ENCODE measurements around the gene UNK. TPM values are rescaled to one million over a fixed set of nuclear protein-coding genes. Genes with fewer than 3 reads are reported as not detected.

The UNK gene
- total and polyA plus RNA-seq, 2 experiments from 2014 or later: 22.3 to 26.7 TPM

DNA sequence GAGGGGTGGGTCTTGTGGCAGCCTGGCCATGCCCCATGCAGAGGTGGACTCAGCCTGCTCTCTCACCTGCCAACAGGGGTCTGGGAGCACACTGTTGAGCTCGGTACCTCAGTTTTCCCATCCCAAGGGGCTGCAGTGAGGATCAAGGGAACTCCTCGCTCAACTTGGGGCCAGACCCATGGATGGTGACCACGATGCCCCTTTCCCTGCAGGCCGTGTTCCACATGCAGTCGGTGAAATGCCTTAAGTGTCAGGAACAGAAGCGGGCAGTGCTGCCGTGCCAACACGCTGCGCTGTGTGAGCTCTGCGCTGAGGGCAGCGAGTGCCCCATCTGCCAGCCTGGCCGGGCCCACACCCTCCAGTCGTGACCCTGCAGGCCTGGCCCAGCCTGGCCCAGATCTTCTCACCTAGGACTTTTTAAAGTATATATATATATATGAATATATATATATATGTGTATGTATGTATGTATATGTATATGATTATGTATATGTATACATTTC, 39.5 kb downstream of the UNK start:
- no peak overlapping the region for H2AFZ ChIP-seq
- peaks cover 27% of the 10 kb centered on the region for H3K4me1 ChIP-seq (ENCODE audit: insufficient read depth)
- 98% methylated on average over 13 of the region's 13 CpGs for WGBS (ENCODE audit: low lambda C conversion rate, missing lambda C conversion rate)
- no peaks in the 10 kb centered on the region for H3K27me3 ChIP-seq
- no peak overlapping the region for H3K4me3 ChIP-seq
- no peaks in the 10 kb centered on the region for H3K79me2 ChIP-seq
- TF ChIP-seq EZH2 (IDR thresholded peaks at IDR 0.05; ENCODE audit: borderline replicate concordance): no peak
- TF ChIP-seq, protein P1, sequence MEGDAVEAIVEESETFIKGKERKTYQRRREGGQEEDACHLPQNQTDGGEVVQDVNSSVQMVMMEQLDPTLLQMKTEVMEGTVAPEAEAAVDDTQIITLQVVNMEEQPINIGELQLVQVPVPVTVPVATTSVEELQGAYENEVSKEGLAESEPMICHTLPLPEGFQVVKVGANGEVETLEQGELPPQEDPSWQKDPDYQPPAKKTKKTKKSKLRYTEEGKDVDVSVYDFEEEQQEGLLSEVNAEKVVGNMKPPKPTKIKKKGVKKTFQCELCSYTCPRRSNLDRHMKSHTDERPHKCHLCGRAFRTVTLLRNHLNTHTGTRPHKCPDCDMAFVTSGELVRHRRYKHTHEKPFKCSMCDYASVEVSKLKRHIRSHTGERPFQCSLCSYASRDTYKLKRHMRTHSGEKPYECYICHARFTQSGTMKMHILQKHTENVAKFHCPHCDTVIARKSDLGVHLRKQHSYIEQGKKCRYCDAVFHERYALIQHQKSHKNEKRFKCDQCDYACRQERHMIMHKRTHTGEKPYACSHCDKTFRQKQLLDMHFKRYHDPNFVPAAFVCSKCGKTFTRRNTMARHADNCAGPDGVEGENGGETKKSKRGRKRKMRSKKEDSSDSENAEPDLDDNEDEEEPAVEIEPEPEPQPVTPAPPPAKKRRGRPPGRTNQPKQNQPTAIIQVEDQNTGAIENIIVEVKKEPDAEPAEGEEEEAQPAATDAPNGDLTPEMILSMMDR (IDR thresholded peaks at IDR 0.05; ENCODE audit: poor library complexity): no peak
- no peak for TF ChIP-seq EZH2phosphoT487 (IDR thresholded peaks at IDR 0.05; ENCODE audit: low read depth, severe bottlenecking, unreplicated experiment)
- H3K9me3 ChIP-seq (ENCODE audit: low read depth): no peaks in the 10 kb centered on the region
- H3K4me2 ChIP-seq: no peak overlapping the region
- no peaks in the 10 kb centered on the region for H3K36me3 ChIP-seq (replicated peaks; ENCODE audit: insufficient read depth, low read depth)
- H3K9me2 ChIP-seq (replicated peaks; ENCODE audit: insufficient read depth): no peaks in the 10 kb centered on the region
- DNase-seq (ENCODE audit: low spot score): no peak
- no peak overlapping the region for H3K27ac ChIP-seq
- no peaks in the 10 kb centered on the region for H4K20me1 ChIP-seq (ENCODE audit: insufficient read depth, poor library complexity, severe bottlenecking)

DNA sequence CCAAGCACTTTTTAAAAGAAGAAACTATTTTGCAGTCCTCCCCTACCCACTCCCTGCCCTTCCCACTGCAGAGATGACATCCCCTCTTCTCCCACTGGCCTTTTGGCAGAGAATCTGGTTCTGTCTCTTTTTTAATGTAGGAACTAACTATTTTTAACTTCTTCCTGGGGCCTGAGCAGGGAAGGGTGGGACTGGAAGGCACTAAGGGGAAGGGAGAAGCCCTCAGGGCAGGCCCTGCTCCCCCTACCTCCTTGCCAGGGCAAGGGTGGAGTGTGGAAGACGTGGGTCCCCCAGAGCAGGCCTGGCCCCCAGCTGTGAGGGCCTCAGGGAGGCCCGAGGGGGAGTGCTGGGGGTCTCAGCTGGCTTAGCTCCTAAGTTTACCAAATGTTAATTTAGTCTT, 40.1 kb downstream of the UNK start:
- TF ChIP-seq EZH2phosphoT487 (IDR thresholded peaks at IDR 0.05; ENCODE audit: low read depth, severe bottlenecking, unreplicated experiment) (no peak), EZH2 (IDR thresholded peaks at IDR 0.05; ENCODE audit: borderline replicate concordance) (no peak)
- TF ChIP-seq, protein P1 (IDR thresholded peaks at IDR 0.05; ENCODE audit: poor library complexity): no peak
- Histone ChIP-seq H4K20me1 (ENCODE audit: insufficient read depth, poor library complexity, severe bottlenecking) (no peaks in the 10 kb centered on the region), H3K27me3 (no peaks in the 10 kb centered on the region), H3K9me3 (ENCODE audit: low read depth) (no peaks in the 10 kb centered on the region), H2AFZ (no peak overlapping the region), H3K27ac (peak overlapping the region; percentile 63), H3K4me1 (ENCODE audit: insufficient read depth) (peaks cover 27% of the 10 kb centered on the region), H3K36me3 (replicated peaks; ENCODE audit: insufficient read depth, low read depth) (no peaks in the 10 kb centered on the region), H3K4me2 (no peak overlapping the region), H3K9me2 (replicated peaks; ENCODE audit: insufficient read depth) (no peaks in the 10 kb centered on the region), H3K4me3 (no peak overlapping the region), H3K79me2 (no peaks in the 10 kb centered on the region)
- WGBS (ENCODE audit: low lambda C conversion rate, missing lambda C conversion rate): 50% methylated on average over 1 of the region's 2 CpGs
- DNase-seq (ENCODE audit: low spot score): no peak

DNA sequence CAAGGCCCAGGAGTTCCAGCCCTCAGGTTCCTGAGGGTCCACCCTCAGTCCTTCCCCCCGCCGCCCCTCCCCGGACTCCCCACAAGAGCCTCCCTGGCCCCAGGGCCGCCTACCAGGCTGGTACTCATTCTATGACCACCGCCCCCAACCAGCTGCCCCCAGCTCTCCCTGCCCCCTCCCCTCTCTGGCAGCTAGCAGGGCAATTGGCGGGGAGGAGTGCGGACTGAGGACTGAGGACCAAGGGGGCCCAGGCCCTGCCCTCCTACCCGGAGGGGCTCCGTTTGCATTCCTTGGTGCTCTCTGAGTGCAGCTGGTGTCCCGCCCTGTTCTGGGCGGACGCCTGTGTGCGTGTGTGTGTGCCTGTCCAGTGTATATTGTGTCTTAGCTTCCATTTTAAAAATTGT, 40.5 kb downstream of the UNK start:
- no peaks in the 10 kb centered on the region for H3K9me2 ChIP-seq (replicated peaks; ENCODE audit: insufficient read depth)
- no peaks in the 10 kb centered on the region for H3K36me3 ChIP-seq (replicated peaks; ENCODE audit: insufficient read depth, low read depth)
- H3K9me3 ChIP-seq (ENCODE audit: low read depth): no peaks in the 10 kb centered on the region
- TF ChIP-seq EZH2phosphoT487 (IDR thresholded peaks at IDR 0.05; ENCODE audit: low read depth, severe bottlenecking, unreplicated experiment): no peak
- no peak for TF ChIP-seq EZH2 (IDR thresholded peaks at IDR 0.05; ENCODE audit: borderline replicate concordance)
- TF ChIP-seq, protein P1 (IDR thresholded peaks at IDR 0.05; ENCODE audit: poor library complexity): no peak
- H3K4me3 ChIP-seq: no peak overlapping the region
- H4K20me1 ChIP-seq (ENCODE audit: insufficient read depth, poor library complexity, severe bottlenecking): no peaks in the 10 kb centered on the region
- no peaks in the 10 kb centered on the region for H3K27me3 ChIP-seq
- no peak for DNase-seq (ENCODE audit: low spot score)
- 89% methylated on average over 12 of the region's 13 CpGs for WGBS (ENCODE audit: low lambda C conversion rate, missing lambda C conversion rate)
- H2AFZ ChIP-seq: no peak overlapping the region
- no peaks in the 10 kb centered on the region for H3K79me2 ChIP-seq
- H3K4me2 ChIP-seq: no peak overlapping the region
- peaks cover 27% of the 10 kb centered on the region for H3K4me1 ChIP-seq (ENCODE audit: insufficient read depth)
- H3K27ac ChIP-seq: peak overlapping the region; percentile 63
